Endothelial cell of umbilical vein (primary cell): ENCODE results near the gene PAQR4. TPM values are rescaled to one million over a fixed set of nuclear protein-coding genes. Genes with fewer than 3 reads are reported as not detected.

Source experiments
- BruUV-seq: library from RNA; stranded (reverse); fragments of 400-500 nt; replicated peaks from 2 replicates; lab custom pipeline; 2021; lab: Mats Ljungman, UMichigan
- CTCF ChIA-PET: fragments of 300-600, 350-600 bp; sonication (Branson Sonifier 250); formaldehyde crosslinking; loops from one replicate; lab custom pipeline; 2021; ENCODE audit warnings: antibody characterized with exemption, inconsistent platforms; lab: Charles Lee
- POLR2A ChIA-PET: fragments of 300-600, 350-600 bp; sonication (Branson Sonifier 250); formaldehyde crosslinking; loops from one replicate; lab custom pipeline; 2021; ENCODE audit warnings: antibody characterized with exemption, inconsistent platforms; lab: Charles Lee
- DNase-seq: peaks from one replicate; pipeline ENCODE4 v3.0.0-alpha.2; 2011; ENCODE audit warnings: low read depth, low spot score
- FAIRE-seq: peaks from 2 replicates; lab custom pipeline; 2011; peaks lifted over from hg19 to GRCh38; lab: Jason Lieb, UNC
- H2AFZ ChIP-seq: 2 replicates; pipeline ENCODE4 v1.6.0; 2012; ENCODE audit warnings: low read depth, low read length, control low read depth, inconsistent platforms
- H3K27ac ChIP-seq: 2 replicates; pipeline ENCODE4 v1.5.1; 2011; ENCODE audit warnings: low read depth, mild to moderate bottlenecking, control low read depth, low read length, moderate library complexity; ENCODE audit not compliant: insufficient read depth
- H3K27me3 ChIP-seq, 2 experiments: 2 replicates each; pipeline versions ENCODE4 v1.6.0 to v1.6.1; 2011; ENCODE audit warnings: low read length in 2 of 2, mixed read lengths in 1 of 2; ENCODE audit not compliant: control insufficient read depth in 2 of 2, insufficient read depth in 2 of 2
- H3K36me3 ChIP-seq, 2 experiments: 2 replicates in 1 of 2; 3 replicates in 1 of 2; pipeline ENCODE4 v1.5.1; 2011; ENCODE audit warnings: low read length in 2 of 2, mild to moderate bottlenecking in 1 of 2, moderate library complexity in 1 of 2; ENCODE audit not compliant: control insufficient read depth in 2 of 2, insufficient read depth in 2 of 2; ENCODE audit errors: extremely low read depth in 1 of 2
- H3K4me1 ChIP-seq: 3 replicates; pipeline ENCODE4 v1.5.1; 2011; ENCODE audit warnings: mild to moderate bottlenecking, low read length; ENCODE audit not compliant: control insufficient read depth, insufficient read depth; ENCODE audit errors: extremely low read depth
- H3K4me2 ChIP-seq: 2 replicates; pipeline ENCODE4 v1.6.1; 2011; ENCODE audit warnings: low read length, control low read depth, mixed read lengths; ENCODE audit not compliant: insufficient read depth
- H3K4me3 ChIP-seq, 3 experiments: fragments of 200-600 bp in 1 of 3; sonication (generic), shearing (Covaris generic) in 1 of 3; replicated peaks in 1 of 3; 2 replicates each; pipeline ENCODE4 v1.5.1; 2011 to 2016; ENCODE audit warnings: control low read depth in 3 of 3, low read length in 3 of 3, mild to moderate bottlenecking in 2 of 3, inconsistent platforms in 1 of 3, low read depth in 1 of 3, moderate library complexity in 1 of 3; ENCODE audit not compliant: insufficient read depth in 1 of 3
- H3K79me2 ChIP-seq: 2 replicates; pipeline ENCODE4 v1.6.0; 2012; ENCODE audit warnings: low read length, inconsistent platforms; ENCODE audit not compliant: control insufficient read depth, insufficient read depth
- H3K9ac ChIP-seq: replicated peaks from 2 replicates; pipeline ENCODE3; 2011; ENCODE audit warnings: low read length, control low read depth; ENCODE audit not compliant: insufficient read depth; ENCODE audit errors: extremely low read depth
- H3K9me1 ChIP-seq: replicated peaks from 3 replicates; pipeline ENCODE4 v1.6.0; 2011; ENCODE audit warnings: mild to moderate bottlenecking, low read length; ENCODE audit not compliant: control insufficient read depth, insufficient read depth; ENCODE audit errors: extremely low read depth
- H3K9me3 ChIP-seq: replicated peaks from 2 replicates; pipeline ENCODE4 v1.5.1; 2012; ENCODE audit warnings: low read length, inconsistent platforms; ENCODE audit not compliant: control insufficient read depth, insufficient read depth
- H4K20me1 ChIP-seq: replicated peaks from 2 replicates; pipeline ENCODE3; 2011; ENCODE audit warnings: mild to moderate bottlenecking, low read length; ENCODE audit not compliant: control insufficient read depth, insufficient read depth; ENCODE audit errors: extremely low read depth
- CTCF ChIP-seq, 2 donors: IDR thresholded peaks; 1 replicate in 1 of 2; 2 replicates in 1 of 2; pipeline ENCODE4 v1.5.1; 2011; ENCODE audit warnings: low read length in 2 of 2, mild to moderate bottlenecking in 2 of 2, moderate library complexity in 2 of 2, control low read depth in 1 of 2, inconsistent platforms in 1 of 2, low read depth in 1 of 2; ENCODE audit not compliant: insufficient read depth in 1 of 2; ENCODE audit errors: extremely low read depth in 1 of 2
- MYC ChIP-seq: IDR thresholded peaks from one replicate; pipeline ENCODE4 v1.6.1; 2011; ENCODE audit warnings: mild to moderate bottlenecking, low read depth, low read length
- dilution Hi-C: fragments of 300-500 bp; cut with MboI; formaldehyde crosslinking; loops from one replicate; pipeline ENCODE4 v1.15.0; 2019; ENCODE audit warnings: low sequenced_read_pairs; ENCODE audit not compliant: extremely low pct_ligation_motif_present
- intact Hi-C: fragments of 100-400 bp; cut with micrococcal nuclease; formaldehyde crosslinking; loops from one replicate; pipeline ENCODE4 v1.10.0; 2022
- polyA plus RNA-seq, 4 experiments: library from polyadenylated mRNA; depleted of rRNA in 3 of 4; stranded (reverse) in 3 of 4; unstranded in 1 of 4; fragments of >200 nt; gene quantifications; 2 replicates each; pipeline versions ENCODE4 v1.2.1 to v1.2.3, GENCODE V29; 2011 to 2012; ENCODE audit warnings: missing spikeins in 1 of 4
- total RNA-seq: library from RNA; stranded (reverse); gene quantifications from 2 replicates; pipeline ENCODE4 v1.2.3, GENCODE V29; 2021

The PAQR4 gene
- total and polyA plus RNA-seq, 2 donors (not counting 3 experiments of a cell fraction or from before 2014, with no cell fraction given) = 23.8 to 31.2 TPM

- Histone ChIP-seq H3K79me2 (no peaks in the 10 kb centered on the region), H2AFZ (peak overlapping the region; percentile 42), H3K9me1 (no peaks in the 10 kb centered on the region), H3K27me3 (no peaks in the 10 kb centered on the region), H3K4me2 (peak overlapping the region; percentile 60), H3K4me1 (peaks cover 16% of the 10 kb centered on the region), H4K20me1 (no peaks in the 10 kb centered on the region), H3K4me3 (peak overlapping the region in 1 of 3 experiments; percentile 10), H3K9me3 (no peaks in the 10 kb centered on the region), H3K36me3 (no peaks in the 10 kb centered on the region), H3K9ac (no peak overlapping the region), H3K27ac (no peak overlapping the region)
- FAIRE-seq (no peak), DNase-seq (no peak)
- no peak for TF ChIP-seq CTCF (IDR thresholded peaks at IDR 0.05; ENCODE audit: extremely low read depth in 1 of 2, insufficient read depth in 1 of 2, low read depth in 1 of 2, low read length in 2 of 2)
- no peak for TF ChIP-seq MYC
- intact Hi-C loops (loop anchor here (1.0 kb wide), 1 partner anchor 15 kb away; the partner anchor contains the start of gene TNFRSF12A), dilution Hi-C loops (no loop called here)
- no TSS peak for BruUV-seq
- POLR2A ChIA-PET = interaction anchor here (2.1 kb wide), 1 partner anchor 16 kb away, joined by 16 read pairs; the partner anchor contains the start of gene TNFRSF12A
- CTCF ChIA-PET = interaction anchor here (3.3 to 3.6 kb wide), 2 partner anchors 15 to 25 kb away, joined by 13 to 97 read pairs; partner anchors contain the start of gene TNFRSF12A
Measured at GRCh38 chr16:3004781-3005284, 35.7 kb downstream of the PAQR4 start.
